ENCODE data around the gene EEF1AKMT4.

The EEF1AKMT4 gene

GRCh38 chr3:184258926-184259325 is 9.5 kb downstream of the EEF1AKMT4 start:
- Histone ChIP-seq H3K27me3 (ENCODE audit: insufficient read depth, poor library complexity, severe bottlenecking) (peaks cover 23% of the 10 kb centered on the region), H3K4me3 (replicated peaks; ENCODE audit: insufficient read depth, low read length) (no peak overlapping the region), H3K27ac (replicated peaks) (no peak overlapping the region)
- DNase-seq (ENCODE audit: low read depth in 1 of 2, low spot score in 1 of 2): no peak
- TF ChIP-seq POLR2AphosphoS5 (IDR thresholded peaks at IDR 0.05; ENCODE audit: low read depth): no peak

GRCh38 chr3:184259396-184259877 is 10.0 kb downstream of the EEF1AKMT4 start:
- Histone ChIP-seq H3K27me3 (ENCODE audit: insufficient read depth, poor library complexity, severe bottlenecking) (peaks cover 23% of the 10 kb centered on the region), H3K4me3 (replicated peaks; ENCODE audit: insufficient read depth, low read length) (no peak overlapping the region), H3K27ac (replicated peaks) (no peak overlapping the region)
- TF ChIP-seq GABPA (IDR thresholded peaks at IDR 0.05; ENCODE audit: low read depth): no peak
- TF ChIP-seq, protein P1, sequence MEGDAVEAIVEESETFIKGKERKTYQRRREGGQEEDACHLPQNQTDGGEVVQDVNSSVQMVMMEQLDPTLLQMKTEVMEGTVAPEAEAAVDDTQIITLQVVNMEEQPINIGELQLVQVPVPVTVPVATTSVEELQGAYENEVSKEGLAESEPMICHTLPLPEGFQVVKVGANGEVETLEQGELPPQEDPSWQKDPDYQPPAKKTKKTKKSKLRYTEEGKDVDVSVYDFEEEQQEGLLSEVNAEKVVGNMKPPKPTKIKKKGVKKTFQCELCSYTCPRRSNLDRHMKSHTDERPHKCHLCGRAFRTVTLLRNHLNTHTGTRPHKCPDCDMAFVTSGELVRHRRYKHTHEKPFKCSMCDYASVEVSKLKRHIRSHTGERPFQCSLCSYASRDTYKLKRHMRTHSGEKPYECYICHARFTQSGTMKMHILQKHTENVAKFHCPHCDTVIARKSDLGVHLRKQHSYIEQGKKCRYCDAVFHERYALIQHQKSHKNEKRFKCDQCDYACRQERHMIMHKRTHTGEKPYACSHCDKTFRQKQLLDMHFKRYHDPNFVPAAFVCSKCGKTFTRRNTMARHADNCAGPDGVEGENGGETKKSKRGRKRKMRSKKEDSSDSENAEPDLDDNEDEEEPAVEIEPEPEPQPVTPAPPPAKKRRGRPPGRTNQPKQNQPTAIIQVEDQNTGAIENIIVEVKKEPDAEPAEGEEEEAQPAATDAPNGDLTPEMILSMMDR (IDR thresholded peaks at IDR 0.05; ENCODE audit: insufficient read depth, low read length): no peak
- no peak for TF ChIP-seq REST (IDR thresholded peaks at IDR 0.05; ENCODE audit: insufficient replicate concordance, low read depth)
- TF ChIP-seq POLR2AphosphoS5 (IDR thresholded peaks at IDR 0.05; ENCODE audit: low read depth): no peak
- no peak for TF ChIP-seq SPI1 (IDR thresholded peaks at IDR 0.05; ENCODE audit: borderline replicate concordance, low read depth)
- no peak for DNase-seq (ENCODE audit: low read depth in 1 of 2, low spot score in 1 of 2)

- no peak for DNase-seq (ENCODE audit: low read depth in 1 of 2, low spot score in 1 of 2)
Measured at GRCh38 chr3:184259878-184260723, 10.6 kb downstream of the EEF1AKMT4 start.

More at GRCh38 chr3:184259878-184260723, 10.6 kb downstream of the EEF1AKMT4 start:
- no peak overlapping the region for H3K27ac ChIP-seq (replicated peaks)
- H3K27me3 ChIP-seq (ENCODE audit: insufficient read depth, poor library complexity, severe bottlenecking): peaks cover 23% of the 10 kb centered on the region
- TF ChIP-seq REST (IDR thresholded peaks at IDR 0.05; ENCODE audit: insufficient replicate concordance, low read depth): peak; percentile 89
- TF ChIP-seq, protein P1 (IDR thresholded peaks at IDR 0.05; ENCODE audit: insufficient read depth, low read length): no peak
- H3K4me3 ChIP-seq (replicated peaks; ENCODE audit: insufficient read depth, low read length): no peak overlapping the region
